H9 (cell line): ENCODE measurements around the gene TRIO. TPM values are rescaled to one million over a fixed set of nuclear protein-coding genes. Genes with fewer than 3 reads are reported as not detected.

Source experiments
- DNase-seq: peaks from one replicate; pipeline ENCODE4 v3.0.0-alpha.2; 2017
- H2AFZ ChIP-seq: one replicate; pipeline ENCODE4 v1.6.1; 2013; ENCODE audit warnings: mild to moderate bottlenecking, low read length, control low read depth, moderate library complexity
- H2AK5ac ChIP-seq: 2 replicates; pipeline ENCODE4 v1.6.1; 2013; ENCODE audit warnings: low read length, control low read depth, mixed read lengths; ENCODE audit not compliant: insufficient read length
- H2BK120ac ChIP-seq: one replicate; pipeline ENCODE4 v1.6.1; 2013; ENCODE audit warnings: low read depth, mild to moderate bottlenecking, low read length, control low read depth, inconsistent platforms; ENCODE audit not compliant: poor library complexity, severe bottlenecking
- H2BK12ac ChIP-seq: 2 replicates; pipeline ENCODE4 v1.6.1; 2013; ENCODE audit warnings: low read length, control low read depth, mixed read lengths, low read depth; ENCODE audit not compliant: insufficient read length
- H2BK15ac ChIP-seq: 2 replicates; pipeline ENCODE4 v1.6.1; 2013; ENCODE audit warnings: low read depth, low read length, control low read depth
- H2BK20ac ChIP-seq: one replicate; pipeline ENCODE4 v1.6.1; 2013; ENCODE audit warnings: low read depth, mild to moderate bottlenecking, low read length, control low read depth, inconsistent platforms; ENCODE audit not compliant: poor library complexity, severe bottlenecking
- H2BK5ac ChIP-seq: 2 replicates; pipeline ENCODE4 v1.6.1; 2013; ENCODE audit warnings: low read length, control low read depth, mixed read lengths; ENCODE audit not compliant: insufficient read length
- H3K14ac ChIP-seq: 2 replicates; pipeline ENCODE4 v1.6.1; 2013; ENCODE audit warnings: low read length, control low read depth; ENCODE audit not compliant: insufficient read depth
- H3K18ac ChIP-seq: 2 replicates; pipeline ENCODE4 v1.6.1; 2013; ENCODE audit warnings: low read depth, mild to moderate bottlenecking, mixed read lengths, low read length, control low read depth; ENCODE audit not compliant: insufficient read length
- H3K23ac ChIP-seq: 2 replicates; pipeline ENCODE4 v1.6.1; 2013; ENCODE audit warnings: low read length, control low read depth, mixed read lengths, low read depth; ENCODE audit not compliant: insufficient read length
- H3K23me2 ChIP-seq: 2 replicates; pipeline ENCODE4 v1.6.1; 2013; ENCODE audit warnings: low read depth, mild to moderate bottlenecking, mixed read lengths, low read length, control low read depth; ENCODE audit not compliant: insufficient read length, poor library complexity, severe bottlenecking
- H3K27ac ChIP-seq: 2 replicates; pipeline ENCODE4 v1.5.1; 2013; ENCODE audit warnings: low read length, control low read depth, mixed read lengths, low read depth; ENCODE audit not compliant: insufficient read length
- H3K27me3 ChIP-seq: 2 replicates; pipeline ENCODE4 v1.6.1; 2013; ENCODE audit warnings: low read length, control low read depth, inconsistent platforms; ENCODE audit not compliant: insufficient read depth
- H3K4ac ChIP-seq: 2 replicates; pipeline ENCODE4 v1.6.1; 2013; ENCODE audit warnings: low read depth, mild to moderate bottlenecking, control low read depth, inconsistent platforms, low read length, moderate library complexity
- H3K4me1 ChIP-seq: 2 replicates; pipeline ENCODE4 v1.6.1; 2013; ENCODE audit warnings: low read length, control low read depth, inconsistent platforms; ENCODE audit not compliant: insufficient read depth
- H3K4me2 ChIP-seq: 2 replicates; pipeline ENCODE4 v1.6.1; 2013; ENCODE audit warnings: low read length, control low read depth, mixed read lengths; ENCODE audit not compliant: insufficient read length, insufficient read depth
- H3K56ac ChIP-seq: 2 replicates; pipeline ENCODE4 v1.6.1; 2013; ENCODE audit warnings: low read depth, mild to moderate bottlenecking, mixed read lengths, low read length, control low read depth; ENCODE audit not compliant: insufficient read length
- H3K79me1 ChIP-seq: 2 replicates; pipeline ENCODE4 v1.6.1; 2013; ENCODE audit warnings: low read depth, mild to moderate bottlenecking, moderate library complexity, low read length, control low read depth, inconsistent platforms; ENCODE audit not compliant: insufficient read depth, poor library complexity, severe bottlenecking
- H3K79me2 ChIP-seq: 2 replicates; pipeline ENCODE4 v1.6.1; 2013; ENCODE audit warnings: low read length, control low read depth, inconsistent platforms; ENCODE audit not compliant: insufficient read depth
- H3K9ac ChIP-seq: 2 replicates; pipeline ENCODE4 v1.6.1; 2013; ENCODE audit warnings: low read length, control low read depth, mixed read lengths; ENCODE audit not compliant: insufficient read length; ENCODE audit errors: extremely low read depth
- H3K9me3 ChIP-seq: one replicate; pipeline ENCODE4 v1.6.1; 2013; ENCODE audit warnings: low read depth, low read length, inconsistent platforms; ENCODE audit not compliant: control insufficient read depth
- H3T11ph ChIP-seq: one replicate; pipeline ENCODE4 v1.6.1; 2013; ENCODE audit warnings: mild to moderate bottlenecking, low read length, control low read depth, inconsistent platforms
- H4K20me1 ChIP-seq: one replicate; pipeline ENCODE4 v1.6.1; 2013; ENCODE audit not compliant: control insufficient read depth, insufficient read length, insufficient read depth
- H4K5ac ChIP-seq: 2 replicates; pipeline ENCODE4 v1.6.1; 2013; ENCODE audit warnings: low read depth, mild to moderate bottlenecking, mixed read lengths, low read length, control low read depth; ENCODE audit not compliant: insufficient read length
- H4K8ac ChIP-seq: replicated peaks from 2 replicates; pipeline ENCODE4 v1.6.1; 2013; ENCODE audit warnings: low read length, control low read depth, mixed read lengths, low read depth; ENCODE audit not compliant: insufficient read length
- H4K91ac ChIP-seq: 2 replicates; pipeline ENCODE4 v1.6.1; 2013; ENCODE audit warnings: low read depth, mild to moderate bottlenecking, moderate library complexity, mixed read lengths, low read length, control low read depth; ENCODE audit not compliant: insufficient read length
- H3K27ac Mint-ChIP-seq, 3 experiments: 2 replicates in 2 of 3; 3 replicates in 1 of 3; pipeline ENCODE4 v1.8.0; 2020 to 2021; ENCODE audit warnings: mixed read lengths in 3 of 3, mild to moderate bottlenecking in 1 of 3, moderate library complexity in 1 of 3
- H3K27me3 Mint-ChIP-seq: 2 replicates; pipeline ENCODE4 v1.8.0; 2021; ENCODE audit warnings: low read depth, mild to moderate bottlenecking, moderate library complexity, mixed read lengths
- H3K36me3 Mint-ChIP-seq, 3 experiments: 2 replicates in 2 of 3; 3 replicates in 1 of 3; pipeline ENCODE4 v1.8.0; 2020 to 2021; ENCODE audit warnings: low read depth in 3 of 3, mixed read lengths in 3 of 3; ENCODE audit not compliant: insufficient read depth in 1 of 3
- H3K4me1 Mint-ChIP-seq, 2 experiments: 2 replicates each; pipeline ENCODE4 v1.8.0; 2020; ENCODE audit warnings: mixed read lengths in 2 of 2
- H3K4me3 Mint-ChIP-seq, 2 experiments: 2 replicates in 1 of 2; 3 replicates in 1 of 2; pipeline ENCODE4 v1.8.0; 2020 to 2021; ENCODE audit warnings: mild to moderate bottlenecking in 2 of 2, mixed read lengths in 2 of 2, moderate library complexity in 1 of 2
- H3K9me3 Mint-ChIP-seq, 2 experiments: 2 replicates in 1 of 2; 3 replicates in 1 of 2; pipeline ENCODE4 v1.8.0; 2020; ENCODE audit warnings: mild to moderate bottlenecking in 2 of 2, mixed read lengths in 2 of 2, moderate library complexity in 1 of 2
- WGBS: extraction: QIAGEN DNeasy Blood & Tissue Kit; methylation state at CpG from one replicate; pipeline ENCODE4 v1.1.7; 2013; ENCODE audit warnings: missing lambda C conversion rate, low lambda C conversion rate, mixed read lengths; ENCODE audit not compliant: insufficient read length; ENCODE audit errors: extremely low coverage; 5-methylcytosine and 5-hydroxymethylcytosine counted together
- total RNA-seq: library from RNA; stranded (reverse); gene quantifications from 2 replicates; pipeline ENCODE4 v1.2.1, GENCODE V29; 2021
- TF ChIP-seq, protein P1 (sequence below): fragments of 200-600 bp; sonication (generic); conservative IDR thresholded peaks from 3 replicates; pipeline ENCODE4 v1.8.0; 2021; ENCODE audit warnings: antibody characterized with exemption, mild to moderate bottlenecking

Gene TRIO
- total RNA-seq, 1 experiment from 2014 or later: 87.8 TPM

DNA sequence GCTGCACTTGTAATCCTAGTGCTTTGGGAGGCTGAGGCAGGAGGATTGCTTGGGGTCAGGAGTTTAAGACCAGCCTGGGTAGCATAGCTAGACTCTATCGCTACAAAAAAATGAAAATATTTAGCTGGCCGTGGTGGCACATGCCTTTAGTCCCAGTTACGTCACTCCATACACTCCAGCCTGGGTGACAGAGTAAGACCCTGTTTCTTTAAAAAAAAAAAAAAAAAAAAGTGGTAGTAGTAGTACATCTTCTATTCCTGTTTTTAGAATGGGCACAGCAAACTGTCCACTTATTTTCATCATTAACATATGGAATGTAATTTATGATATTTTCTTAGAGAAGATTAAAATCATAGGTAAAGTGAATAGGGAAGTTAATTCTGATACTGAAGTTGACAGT lies 48.2 kb downstream of the TRIO start:
- no peak overlapping the region for H3K23ac ChIP-seq
- no peak overlapping the region for H2BK5ac ChIP-seq
- H3K18ac ChIP-seq: no peak overlapping the region
- H3K14ac ChIP-seq: no peak overlapping the region
- H3K27me3 ChIP-seq: no peaks in the 10 kb centered on the region
- H2AK5ac ChIP-seq: no peak overlapping the region
- H3K4ac ChIP-seq: no peak overlapping the region
- H3T11ph ChIP-seq: no peak overlapping the region
- WGBS: no CpG with 5 or more reads among the region's 3 CpGs
- H2BK15ac ChIP-seq: no peak overlapping the region
- no peak overlapping the region for H2BK120ac ChIP-seq
- Mint-ChIP-seq H3K27me3 (no peaks in the 10 kb centered on the region), H3K4me1 (peaks cover 34 to 37% of the 10 kb centered on the region in 2 experiments), H3K36me3 (no peaks in the 10 kb centered on the region; a peak in 1 of 7 replicates), H3K4me3 (no peak overlapping the region), H3K9me3 (no peaks in the 10 kb centered on the region), H3K27ac (no peak overlapping the region)
- H3K9me3 ChIP-seq: no peaks in the 10 kb centered on the region
- no peaks in the 10 kb centered on the region for H3K23me2 ChIP-seq
- no peak overlapping the region for H2BK20ac ChIP-seq
- H3K4me2 ChIP-seq: no peak overlapping the region
- H3K56ac ChIP-seq: no peak overlapping the region
- no peak overlapping the region for H4K5ac ChIP-seq
- TF ChIP-seq, protein P1, sequence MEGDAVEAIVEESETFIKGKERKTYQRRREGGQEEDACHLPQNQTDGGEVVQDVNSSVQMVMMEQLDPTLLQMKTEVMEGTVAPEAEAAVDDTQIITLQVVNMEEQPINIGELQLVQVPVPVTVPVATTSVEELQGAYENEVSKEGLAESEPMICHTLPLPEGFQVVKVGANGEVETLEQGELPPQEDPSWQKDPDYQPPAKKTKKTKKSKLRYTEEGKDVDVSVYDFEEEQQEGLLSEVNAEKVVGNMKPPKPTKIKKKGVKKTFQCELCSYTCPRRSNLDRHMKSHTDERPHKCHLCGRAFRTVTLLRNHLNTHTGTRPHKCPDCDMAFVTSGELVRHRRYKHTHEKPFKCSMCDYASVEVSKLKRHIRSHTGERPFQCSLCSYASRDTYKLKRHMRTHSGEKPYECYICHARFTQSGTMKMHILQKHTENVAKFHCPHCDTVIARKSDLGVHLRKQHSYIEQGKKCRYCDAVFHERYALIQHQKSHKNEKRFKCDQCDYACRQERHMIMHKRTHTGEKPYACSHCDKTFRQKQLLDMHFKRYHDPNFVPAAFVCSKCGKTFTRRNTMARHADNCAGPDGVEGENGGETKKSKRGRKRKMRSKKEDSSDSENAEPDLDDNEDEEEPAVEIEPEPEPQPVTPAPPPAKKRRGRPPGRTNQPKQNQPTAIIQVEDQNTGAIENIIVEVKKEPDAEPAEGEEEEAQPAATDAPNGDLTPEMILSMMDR: no peak
- no peak overlapping the region for H4K91ac ChIP-seq
- no peak for DNase-seq
- no peaks in the 10 kb centered on the region for H4K20me1 ChIP-seq
- no peak overlapping the region for H3K27ac ChIP-seq
- peaks cover 23% of the 10 kb centered on the region; the same call in 1 of the 2 replicates for H3K79me2 ChIP-seq
- H2BK12ac ChIP-seq: no peak overlapping the region
- H3K9ac ChIP-seq: no peak overlapping the region
- no peak overlapping the region for H2AFZ ChIP-seq
- H3K4me1 ChIP-seq: peaks cover 5% of the 10 kb centered on the region
- H3K79me1 ChIP-seq: peaks cover 8% of the 10 kb centered on the region
- H4K8ac ChIP-seq: no peak overlapping the region
